Muscle layer of duodenum (tissue), 2 donors: ENCODE data around the gene FASTKD3.

Source experiments
- H3K27ac ChIP-seq: one replicate; pipeline ENCODE4 v1.7.0; 2013; ENCODE audit warnings: mild to moderate bottlenecking, low read length
- H3K27me3 ChIP-seq: one replicate; pipeline ENCODE4 v1.7.0; 2013; ENCODE audit warnings: low read depth, mild to moderate bottlenecking, control low read depth, low read length
- H3K36me3 ChIP-seq, 2 donors: one replicate each; pipeline ENCODE4 v1.7.0; 2013; ENCODE audit warnings: low read length in 2 of 2, control low read depth in 1 of 2, mild to moderate bottlenecking in 1 of 2; ENCODE audit not compliant: insufficient read depth in 2 of 2, control insufficient read depth in 1 of 2
- H3K4me1 ChIP-seq, 2 donors: one replicate each; pipeline ENCODE4 v1.7.0; 2013; ENCODE audit warnings: low read length in 2 of 2, mild to moderate bottlenecking in 2 of 2, control low read depth in 1 of 2, moderate library complexity in 1 of 2; ENCODE audit not compliant: insufficient read depth in 2 of 2, control insufficient read depth in 1 of 2
- H3K4me3 ChIP-seq, 2 donors: one replicate each; pipeline ENCODE4 v1.7.0; 2013; ENCODE audit warnings: low read length in 2 of 2, low read depth in 1 of 2, mild to moderate bottlenecking in 1 of 2
- H3K9me3 ChIP-seq, 2 donors: one replicate each; pipeline ENCODE4 v1.7.0; 2013; ENCODE audit warnings: low read length in 2 of 2, control low read depth in 1 of 2, mild to moderate bottlenecking in 1 of 2; ENCODE audit not compliant: control insufficient read depth in 1 of 2
- donor health status: healthy.

FASTKD3 gene

GRCh38 chr5:7897014-7897600 lies 28.3 kb upstream of the FASTKD3 start:
- no peaks in the 10 kb centered on the region for H3K27me3 ChIP-seq
- no peak overlapping the region for H3K27ac ChIP-seq
- H3K4me1 ChIP-seq: no peaks in the 10 kb centered on the region
- H3K36me3 ChIP-seq: peaks cover 89 to 93% of the 10 kb centered on the region in 2 donors
- no peak overlapping the region for H3K4me3 ChIP-seq
- H3K9me3 ChIP-seq: no peaks in the 10 kb centered on the region

- Histone ChIP-seq H3K36me3 (peaks cover 82 to 84% of the 10 kb centered on the region in 2 donors), H3K4me1 (no peaks in the 10 kb centered on the region), H3K9me3 (no peaks in the 10 kb centered on the region), H3K4me3 (no peak overlapping the region), H3K27me3 (no peaks in the 10 kb centered on the region), H3K27ac (no peak overlapping the region)
Observed at GRCh38 chr5:7894860-7895259, 26.0 kb upstream of the FASTKD3 start.

GRCh38 chr5:7894439-7894838 lies 25.6 kb upstream of the FASTKD3 start:
- Histone ChIP-seq H3K9me3 (no peaks in the 10 kb centered on the region), H3K27ac (no peak overlapping the region), H3K36me3 (peaks cover 82 to 85% of the 10 kb centered on the region in 2 donors), H3K27me3 (no peaks in the 10 kb centered on the region), H3K4me1 (no peaks in the 10 kb centered on the region), H3K4me3 (no peak overlapping the region)

- peaks cover 54 to 71% of the 10 kb centered on the region in 2 donors for H3K36me3 ChIP-seq
- H3K4me3 ChIP-seq: no peak overlapping the region
- H3K27ac ChIP-seq: no peak overlapping the region
- no peaks in the 10 kb centered on the region for H3K4me1 ChIP-seq
- H3K27me3 ChIP-seq: no peaks in the 10 kb centered on the region
- H3K9me3 ChIP-seq: no peaks in the 10 kb centered on the region
Observed at GRCh38 chr5:7888901-7889300, 20.1 kb upstream of the FASTKD3 start.

- no peaks in the 10 kb centered on the region for H3K9me3 ChIP-seq
- H3K27me3 ChIP-seq: no peaks in the 10 kb centered on the region
- no peaks in the 10 kb centered on the region for H3K4me1 ChIP-seq
- peaks cover 41 to 70% of the 10 kb centered on the region in 2 donors for H3K36me3 ChIP-seq
- H3K4me3 ChIP-seq: no peak overlapping the region
- H3K27ac ChIP-seq: no peak overlapping the region
Observed at GRCh38 chr5:7886849-7887475, 18.1 kb upstream of the FASTKD3 start.

- no peaks in the 10 kb centered on the region for H3K4me1 ChIP-seq
- H3K9me3 ChIP-seq: no peaks in the 10 kb centered on the region
- H3K4me3 ChIP-seq: no peak overlapping the region
- H3K36me3 ChIP-seq: peaks cover 51 to 78% of the 10 kb centered on the region in 2 donors
- H3K27me3 ChIP-seq: no peaks in the 10 kb centered on the region
- no peak overlapping the region for H3K27ac ChIP-seq
Observed at GRCh38 chr5:7884491-7885267, 15.8 kb upstream of the FASTKD3 start.

- peaks cover 47 to 70% of the 10 kb centered on the region in 2 donors for H3K36me3 ChIP-seq
- no peak overlapping the region for H3K27ac ChIP-seq
- no peak overlapping the region for H3K4me3 ChIP-seq
- no peaks in the 10 kb centered on the region for H3K4me1 ChIP-seq
- H3K9me3 ChIP-seq: no peaks in the 10 kb centered on the region
- H3K27me3 ChIP-seq: no peaks in the 10 kb centered on the region
Observed at GRCh38 chr5:7882926-7883325, 14.1 kb upstream of the FASTKD3 start.

GRCh38 chr5:7881816-7882215 lies 13.0 kb upstream of the FASTKD3 start:
- Histone ChIP-seq H3K4me1 (no peaks in the 10 kb centered on the region), H3K27me3 (no peaks in the 10 kb centered on the region), H3K9me3 (no peaks in the 10 kb centered on the region), H3K4me3 (no peak overlapping the region), H3K36me3 (peaks cover 52 to 76% of the 10 kb centered on the region in 2 donors), H3K27ac (no peak overlapping the region)

- no peaks in the 10 kb centered on the region for H3K4me1 ChIP-seq
- H3K27me3 ChIP-seq: no peaks in the 10 kb centered on the region
- H3K4me3 ChIP-seq: no peak overlapping the region
- H3K9me3 ChIP-seq: no peaks in the 10 kb centered on the region
- H3K36me3 ChIP-seq: peaks cover 54 to 78% of the 10 kb centered on the region in 2 donors
- no peak overlapping the region for H3K27ac ChIP-seq
Observed at GRCh38 chr5:7881091-7881490, 12.3 kb upstream of the FASTKD3 start.

- Histone ChIP-seq H3K36me3 (peaks cover 54 to 71% of the 10 kb centered on the region in 2 donors), H3K9me3 (no peaks in the 10 kb centered on the region), H3K4me1 (no peaks in the 10 kb centered on the region), H3K4me3 (no peak overlapping the region), H3K27me3 (no peaks in the 10 kb centered on the region), H3K27ac (no peak overlapping the region)
Observed at GRCh38 chr5:7878381-7878873, 9.6 kb upstream of the FASTKD3 start.

GRCh38 chr5:7877851-7878250 lies 9.0 kb upstream of the FASTKD3 start:
- peaks cover 54 to 66% of the 10 kb centered on the region in 2 donors for H3K36me3 ChIP-seq
- H3K9me3 ChIP-seq: no peaks in the 10 kb centered on the region
- no peaks in the 10 kb centered on the region for H3K4me1 ChIP-seq
- H3K27ac ChIP-seq: no peak overlapping the region
- H3K4me3 ChIP-seq: no peak overlapping the region
- H3K27me3 ChIP-seq: no peaks in the 10 kb centered on the region
